ENCODE results near the gene USP47. TPM values are rescaled to one million over a fixed set of nuclear protein-coding genes. Genes with fewer than 3 reads are reported as not detected.
"Not testable (repeated sequence)": the region's sequence is repeated elsewhere in the genome, so short reads cannot be mapped to it uniquely, and the experiment has no call there.

Gene USP47
- polyA plus RNA-seq, 2 of the 4 experiments (the other 2 are of a cell fraction): 31.0 to 32.8 TPM

DNA sequence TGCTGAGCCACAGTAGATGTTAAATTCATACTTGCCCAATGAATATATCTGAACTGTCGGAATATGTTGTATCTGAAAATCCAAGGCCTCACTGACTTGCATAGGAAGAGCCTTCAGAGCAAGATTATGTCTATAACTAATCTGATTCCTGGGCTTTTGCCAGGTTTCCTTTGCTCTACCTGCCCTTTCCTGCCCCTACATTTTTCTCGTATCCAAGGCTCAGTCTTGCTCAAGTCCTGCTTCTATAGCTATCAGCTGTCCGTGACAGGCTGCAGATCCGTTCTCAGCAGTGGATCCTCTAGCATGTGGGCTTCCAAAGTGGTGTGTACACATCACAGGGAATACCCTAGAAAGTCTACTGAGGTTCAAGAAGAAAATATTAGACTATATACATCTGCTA, 18.8 kb upstream of the USP47 start (continued):
- TF ChIP-seq MYC (IDR thresholded peaks at IDR 0.05; ENCODE audit: borderline replicate concordance, low read length): no peak

DNA sequence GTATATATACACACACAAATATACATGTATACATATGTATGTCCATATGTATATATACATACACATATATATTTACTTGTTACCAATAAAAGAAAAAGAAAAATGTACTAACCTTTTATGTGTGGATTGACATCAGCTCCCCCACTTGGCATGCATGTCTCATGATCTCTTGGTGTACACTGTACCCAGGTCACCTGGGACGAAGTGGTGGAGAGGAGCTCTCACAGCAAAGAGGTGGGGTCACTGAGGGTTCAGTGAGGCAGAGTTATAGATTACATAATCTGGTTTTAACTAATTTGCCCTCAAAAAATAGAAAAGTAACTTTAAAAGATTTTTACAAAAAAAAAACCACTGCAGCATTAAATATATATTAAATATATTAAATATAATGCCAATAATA, 15.5 kb upstream of the USP47 start:
- H3K9me3 ChIP-seq: no peaks in the 10 kb centered on the region; the same call in 1 of the 3 replicates
- POLR2A ChIA-PET: no interaction called here
- no peak overlapping the region for H3K4me3 ChIP-seq
- no peak for ATAC-seq
- CTCF ChIA-PET: interaction anchor here (0.6 to 2.2 kb wide), 4 partner anchors 9 to 64 kb away, joined by 3 to 12 read pairs (median 7); no protein-coding TSS in a partner anchor
- H3K27ac ChIP-seq: no peak overlapping the region
- no peak for FAIRE-seq
- no peak for DNase-seq (ENCODE audit: low read depth in 1 of 2, low spot score in 1 of 2)
- TF ChIP-seq ZNF302 (CRISPR knock-in tag; IDR thresholded peaks at IDR 0.05) (no peak), RNF2 (IDR thresholded peaks at IDR 0.05; ENCODE audit: borderline replicate concordance, low read depth) (no peak), ZC3H11A (IDR thresholded peaks at IDR 0.05) (no peak), HOXB5 (CRISPR knock-in tag; IDR thresholded peaks at IDR 0.05) (no peak), RCOR1 (IDR thresholded peaks at IDR 0.05; ENCODE audit: low read depth, low read length) (no peak), ZFP36 (IDR thresholded peaks at IDR 0.05; ENCODE audit: borderline replicate concordance, partially characterized antibody) (no peak)
- TF ChIP-seq, protein P1, sequence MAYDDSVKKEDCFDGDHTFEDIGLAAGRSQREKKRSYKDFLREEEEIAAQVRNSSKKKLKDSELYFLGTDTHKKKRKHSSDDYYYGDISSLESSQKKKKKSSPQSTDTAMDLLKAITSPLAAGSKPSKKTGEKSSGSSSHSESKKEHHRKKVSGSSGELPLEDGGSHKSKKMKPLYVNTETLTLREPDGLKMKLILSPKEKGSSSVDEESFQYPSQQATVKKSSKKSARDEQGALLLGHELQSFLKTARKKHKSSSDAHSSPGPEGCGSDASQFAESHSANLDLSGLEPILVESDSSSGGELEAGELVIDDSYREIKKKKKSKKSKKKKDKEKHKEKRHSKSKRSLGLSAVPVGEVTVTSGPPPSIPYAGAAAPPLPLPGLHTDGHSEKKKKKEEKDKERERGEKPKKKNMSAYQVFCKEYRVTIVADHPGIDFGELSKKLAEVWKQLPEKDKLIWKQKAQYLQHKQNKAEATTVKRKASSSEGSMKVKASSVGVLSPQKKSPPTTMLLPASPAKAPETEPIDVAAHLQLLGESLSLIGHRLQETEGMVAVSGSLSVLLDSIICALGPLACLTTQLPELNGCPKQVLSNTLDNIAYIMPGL (CRISPR knock-in tag; IDR thresholded peaks at IDR 0.05; ENCODE audit: borderline replicate concordance): no peak
- 84% methylated on average over 1 of the region's 1 CpG for WGBS (ENCODE audit: missing lambda C conversion rate)
- H3K4me1 ChIP-seq: peaks cover 8% of the 10 kb centered on the region; the same call in 2 of the 3 replicates
- H3K4me2 ChIP-seq: no peak overlapping the region

DNA sequence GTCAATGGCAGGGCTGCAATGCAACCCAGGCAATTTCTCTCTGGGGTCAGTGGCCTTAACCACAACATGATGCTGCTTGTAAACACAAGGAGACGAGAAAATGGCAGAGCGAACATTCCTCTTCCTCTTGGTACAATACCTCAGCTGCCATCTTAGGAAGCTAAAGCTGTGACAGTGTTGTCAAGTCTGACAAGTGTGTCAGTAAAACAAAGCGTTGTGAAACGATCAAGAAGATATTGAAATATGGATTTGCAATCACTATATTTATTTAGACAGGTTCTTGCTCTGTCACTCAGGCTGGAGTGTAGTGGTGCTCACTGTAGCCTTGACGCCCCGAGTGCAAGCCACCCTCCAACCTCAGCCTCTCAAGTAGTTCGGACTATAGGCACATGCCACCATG, 14.5 kb upstream of the USP47 start:
- ChIA-PET POLR2A (no interaction called here), CTCF (interaction anchor here (1.2 to 2.2 kb wide), 5 partner anchors 10 to 799 kb away, joined by 3 to 12 read pairs (median 5); no protein-coding TSS in a partner anchor)
- Histone ChIP-seq H3K4me3 (no peak overlapping the region), H3K9me3 (no peaks in the 10 kb centered on the region; the same call in 1 of the 3 replicates), H3K4me1 (no peaks in the 10 kb centered on the region; the same call in 2 of the 3 replicates), H3K27ac (no peak overlapping the region), H3K4me2 (no peak overlapping the region)
- FAIRE-seq (no peak), DNase-seq (ENCODE audit: low read depth in 1 of 2, low spot score in 1 of 2) (no peak), ATAC-seq (no peak)
- no peak for TF ChIP-seq KDM1A (IDR thresholded peaks at IDR 0.05; ENCODE audit: low read depth)
- TF ChIP-seq HOXB13 (CRISPR knock-in tag; IDR thresholded peaks at IDR 0.05; ENCODE audit: low read depth): no peak
- TF ChIP-seq, protein P2, sequence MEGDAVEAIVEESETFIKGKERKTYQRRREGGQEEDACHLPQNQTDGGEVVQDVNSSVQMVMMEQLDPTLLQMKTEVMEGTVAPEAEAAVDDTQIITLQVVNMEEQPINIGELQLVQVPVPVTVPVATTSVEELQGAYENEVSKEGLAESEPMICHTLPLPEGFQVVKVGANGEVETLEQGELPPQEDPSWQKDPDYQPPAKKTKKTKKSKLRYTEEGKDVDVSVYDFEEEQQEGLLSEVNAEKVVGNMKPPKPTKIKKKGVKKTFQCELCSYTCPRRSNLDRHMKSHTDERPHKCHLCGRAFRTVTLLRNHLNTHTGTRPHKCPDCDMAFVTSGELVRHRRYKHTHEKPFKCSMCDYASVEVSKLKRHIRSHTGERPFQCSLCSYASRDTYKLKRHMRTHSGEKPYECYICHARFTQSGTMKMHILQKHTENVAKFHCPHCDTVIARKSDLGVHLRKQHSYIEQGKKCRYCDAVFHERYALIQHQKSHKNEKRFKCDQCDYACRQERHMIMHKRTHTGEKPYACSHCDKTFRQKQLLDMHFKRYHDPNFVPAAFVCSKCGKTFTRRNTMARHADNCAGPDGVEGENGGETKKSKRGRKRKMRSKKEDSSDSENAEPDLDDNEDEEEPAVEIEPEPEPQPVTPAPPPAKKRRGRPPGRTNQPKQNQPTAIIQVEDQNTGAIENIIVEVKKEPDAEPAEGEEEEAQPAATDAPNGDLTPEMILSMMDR (IDR thresholded peaks at IDR 0.05): no peak
- TF ChIP-seq BHLHE40 (IDR thresholded peaks at IDR 0.05; ENCODE audit: low read depth, low read length): no peak
- TF ChIP-seq MAFK (IDR thresholded peaks at IDR 0.05; ENCODE audit: partially characterized antibody): no peak
- TF ChIP-seq, protein P3, sequence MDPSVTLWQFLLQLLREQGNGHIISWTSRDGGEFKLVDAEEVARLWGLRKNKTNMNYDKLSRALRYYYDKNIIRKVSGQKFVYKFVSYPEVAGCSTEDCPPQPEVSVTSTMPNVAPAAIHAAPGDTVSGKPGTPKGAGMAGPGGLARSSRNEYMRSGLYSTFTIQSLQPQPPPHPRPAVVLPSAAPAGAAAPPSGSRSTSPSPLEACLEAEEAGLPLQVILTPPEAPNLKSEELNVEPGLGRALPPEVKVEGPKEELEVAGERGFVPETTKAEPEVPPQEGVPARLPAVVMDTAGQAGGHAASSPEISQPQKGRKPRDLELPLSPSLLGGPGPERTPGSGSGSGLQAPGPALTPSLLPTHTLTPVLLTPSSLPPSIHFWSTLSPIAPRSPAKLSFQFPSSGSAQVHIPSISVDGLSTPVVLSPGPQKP (IDR thresholded peaks at IDR 0.05; ENCODE audit: low read depth, low read length): no peak
- TF ChIP-seq NPAS2 (CRISPR knock-in tag; IDR thresholded peaks at IDR 0.05; ENCODE audit: borderline replicate concordance): no peak
- TF ChIP-seq, protein P4, sequence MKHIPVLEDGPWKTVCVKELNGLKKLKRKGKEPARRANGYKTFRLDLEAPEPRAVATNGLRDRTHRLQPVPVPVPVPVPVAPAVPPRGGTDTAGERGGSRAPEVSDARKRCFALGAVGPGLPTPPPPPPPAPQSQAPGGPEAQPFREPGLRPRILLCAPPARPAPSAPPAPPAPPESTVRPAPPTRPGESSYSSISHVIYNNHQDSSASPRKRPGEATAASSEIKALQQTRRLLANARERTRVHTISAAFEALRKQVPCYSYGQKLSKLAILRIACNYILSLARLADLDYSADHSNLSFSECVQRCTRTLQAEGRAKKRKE (CRISPR knock-in tag; IDR thresholded peaks at IDR 0.05; ENCODE audit: low read depth): no peak
- TF ChIP-seq KDM5A (IDR thresholded peaks at IDR 0.05): no peak
- TF ChIP-seq HEYL (CRISPR knock-in tag; IDR thresholded peaks at IDR 0.05): no peak
- TF ChIP-seq ZFP36 (IDR thresholded peaks at IDR 0.05; ENCODE audit: borderline replicate concordance, partially characterized antibody): no peak
- TF ChIP-seq EHMT2 (IDR thresholded peaks at IDR 0.05; ENCODE audit: low read depth): no peak
- TF ChIP-seq, protein P5, sequence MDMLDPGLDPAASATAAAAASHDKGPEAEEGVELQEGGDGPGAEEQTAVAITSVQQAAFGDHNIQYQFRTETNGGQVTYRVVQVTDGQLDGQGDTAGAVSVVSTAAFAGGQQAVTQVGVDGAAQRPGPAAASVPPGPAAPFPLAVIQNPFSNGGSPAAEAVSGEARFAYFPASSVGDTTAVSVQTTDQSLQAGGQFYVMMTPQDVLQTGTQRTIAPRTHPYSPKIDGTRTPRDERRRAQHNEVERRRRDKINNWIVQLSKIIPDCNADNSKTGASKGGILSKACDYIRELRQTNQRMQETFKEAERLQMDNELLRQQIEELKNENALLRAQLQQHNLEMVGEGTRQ (IDR thresholded peaks at IDR 0.05): no peak
- no peak for TF ChIP-seq ESRRA (IDR thresholded peaks at IDR 0.05; ENCODE audit: borderline replicate concordance, low read length)
- TF ChIP-seq FOXS1 (CRISPR knock-in tag; IDR thresholded peaks at IDR 0.05): no peak
- 59% methylated on average over 7 of the region's 7 CpGs for WGBS (ENCODE audit: missing lambda C conversion rate)

DNA sequence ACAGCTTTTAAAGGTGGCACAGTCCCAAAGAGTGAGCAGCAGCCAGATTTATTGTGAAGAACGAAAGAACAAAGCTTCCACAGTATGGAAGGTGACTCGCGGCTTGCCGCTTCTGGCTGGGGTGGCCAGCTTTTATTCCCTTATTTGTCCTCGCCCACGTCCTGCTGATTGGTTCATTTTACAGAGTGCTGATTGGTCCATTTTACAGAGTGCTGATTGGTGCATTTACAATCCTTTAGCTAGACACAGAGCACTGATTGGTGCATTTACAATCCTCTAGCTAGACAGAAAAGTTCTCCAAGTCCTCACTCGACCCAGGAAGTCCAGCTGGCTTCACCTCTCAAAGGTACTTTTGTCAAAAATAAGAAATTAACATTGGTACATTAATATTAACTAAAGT, 10.4 kb upstream of the USP47 start:
- H3K4me3 ChIP-seq; H3K4me1 ChIP-seq; H3K4me2 ChIP-seq; FAIRE-seq; ATAC-seq; H3K27ac ChIP-seq; POLR2A ChIA-PET; H3K9me3 ChIP-seq; DNase-seq (ENCODE audit: low read depth in 1 of 2, low spot score in 1 of 2): not testable (repeated sequence)
- CTCF ChIA-PET: interaction anchor here (0.9 kb wide), 1 partner anchor 32 kb away, joined by 4 read pairs; no protein-coding TSS in a partner anchor
- 65% methylated on average over 7 of the region's 7 CpGs for WGBS (ENCODE audit: missing lambda C conversion rate)
